ENCODE data around the gene COL23A1.
A peak's percentile ranks its signal among the peaks of the same experiment; 100 is the strongest.
"Not testable (repeated sequence)": the region's sequence is repeated elsewhere in the genome, so short reads cannot be mapped to it uniquely, and the experiment has no call there.

The COL23A1 gene

DNA sequence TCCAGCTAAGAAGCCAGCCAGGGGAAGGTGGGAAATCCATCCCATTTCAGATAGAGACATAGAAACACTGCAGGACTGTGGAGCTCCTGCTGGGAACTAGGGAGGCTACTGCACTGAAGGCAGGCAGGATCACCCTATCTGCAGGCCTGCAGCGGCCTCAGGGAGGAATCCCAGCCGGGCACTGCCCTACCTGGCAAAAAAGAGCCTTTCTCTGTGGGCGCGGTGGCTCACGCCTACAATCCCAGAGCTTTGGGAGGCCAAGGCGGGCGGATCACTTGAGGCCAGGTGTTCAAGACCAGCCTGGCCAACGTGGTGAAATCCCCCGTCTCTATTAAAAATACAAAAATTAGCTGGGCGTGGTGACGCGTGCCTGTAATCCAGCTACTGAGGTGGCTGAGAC, 286.2 kb downstream of the COL23A1 start:
- no peak for TF ChIP-seq CTCF (conservative IDR thresholded peaks at IDR 0.05)
- peak overlapping the region; percentile 61 for H3K27ac ChIP-seq

DNA sequence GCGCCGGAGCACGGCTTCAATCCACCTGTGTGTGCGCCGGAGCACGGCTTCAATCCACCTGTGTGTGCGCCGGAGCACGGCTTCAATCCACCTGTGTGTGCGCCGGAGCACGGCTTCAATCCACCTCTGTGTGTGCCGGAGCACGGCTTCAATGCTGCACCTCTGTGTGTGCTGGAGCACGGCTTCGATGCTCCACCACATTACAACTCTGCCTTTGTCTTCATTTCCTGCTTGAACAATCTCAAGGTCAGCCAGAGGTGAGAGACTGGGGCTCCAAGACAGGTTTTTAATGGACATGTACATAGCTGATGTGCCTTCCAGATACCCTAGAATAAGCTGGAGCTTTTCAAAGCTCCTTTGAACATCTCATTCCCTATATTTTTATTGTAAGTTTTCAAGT, 287.9 kb downstream of the COL23A1 start:
- H3K27ac ChIP-seq, result not testable (repeated sequence)

DNA sequence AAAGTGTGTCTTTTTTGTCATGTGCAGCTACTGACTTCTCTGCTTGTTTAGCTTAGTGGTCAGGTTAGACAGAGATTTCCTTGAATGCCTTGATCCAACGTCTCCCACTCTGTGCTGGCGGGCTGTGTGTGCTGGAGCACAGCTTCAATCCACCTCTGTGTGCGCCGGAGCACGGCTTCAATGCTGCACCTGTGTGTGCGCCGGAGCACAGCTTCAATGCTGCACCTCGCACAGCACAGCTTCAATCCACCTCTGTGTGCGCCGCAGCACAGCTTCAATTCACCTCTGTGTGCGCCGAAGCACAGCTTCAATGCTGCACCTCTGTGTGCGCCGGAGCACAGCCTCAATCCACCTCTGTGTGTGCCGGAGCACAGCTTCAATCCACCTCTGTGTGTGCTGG, 288.6 kb downstream of the COL23A1 start:
- TF ChIP-seq CTCF (conservative IDR thresholded peaks at IDR 0.05), result no peak
- no peak overlapping the region for H3K27ac ChIP-seq

- TF ChIP-seq CTCF (conservative IDR thresholded peaks at IDR 0.05), result no peak
These were observed 291.8 kb downstream of the COL23A1 start for GRCh38 chr5:178298283-178298807.

GRCh38 chr5:178297751-178298150, 292.4 kb downstream of the COL23A1 start:
- no peak for TF ChIP-seq CTCF (conservative IDR thresholded peaks at IDR 0.05)

More at GRCh38 chr5:178298283-178298807, 291.8 kb downstream of the COL23A1 start:
- H3K27ac ChIP-seq, result no peak overlapping the region

DNA sequence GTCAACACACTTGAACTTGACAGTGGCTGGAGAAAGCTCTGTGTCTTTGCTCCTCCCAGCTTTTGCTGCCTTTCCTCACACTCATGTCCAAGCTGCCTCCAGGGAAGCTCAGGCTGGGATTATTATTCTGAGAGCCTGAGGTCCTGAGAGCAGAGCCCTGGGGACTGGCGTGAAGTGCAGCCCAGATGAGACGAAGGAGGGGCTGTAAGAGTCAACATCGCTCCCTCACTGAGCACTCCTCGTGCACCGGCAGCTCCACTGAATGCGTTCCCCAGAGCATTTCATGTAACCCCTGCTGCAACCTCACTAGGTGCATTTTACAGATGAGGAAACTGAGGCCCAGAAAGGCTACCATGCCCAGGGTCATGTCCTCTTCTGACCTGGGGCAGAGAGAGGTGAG, 294.1 kb downstream of the COL23A1 start:
- TF ChIP-seq CTCF (conservative IDR thresholded peaks at IDR 0.05), result no peak
- no peak overlapping the region for H3K27ac ChIP-seq

More at GRCh38 chr5:178297751-178298150, 292.4 kb downstream of the COL23A1 start:
- H3K27ac ChIP-seq, result no peak overlapping the region

- TF ChIP-seq CTCF (conservative IDR thresholded peaks at IDR 0.05), result no peak
- H3K27ac ChIP-seq, result no peak overlapping the region
These were observed 294.6 kb downstream of the COL23A1 start for GRCh38 chr5:178295589-178295988.

DNA sequence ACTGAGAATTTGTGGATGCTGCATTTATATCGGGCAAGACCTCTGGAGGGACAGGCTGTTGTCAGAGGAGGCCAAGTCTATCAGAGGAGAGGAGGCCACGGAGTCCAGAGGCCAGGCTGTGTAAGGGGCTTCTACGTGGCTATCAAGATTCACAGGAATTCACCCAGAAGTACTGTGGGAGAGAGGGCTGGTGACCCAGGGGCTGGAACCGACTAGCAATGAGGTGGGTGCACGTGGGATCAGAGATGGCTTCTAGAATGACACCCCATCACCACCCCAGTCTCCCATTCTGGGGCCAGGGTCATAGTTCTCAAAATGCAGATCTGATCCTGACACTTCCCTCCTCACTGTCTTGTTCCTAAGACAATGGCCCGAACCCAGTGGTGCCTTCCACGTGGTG, 296.4 kb downstream of the COL23A1 start:
- no peak overlapping the region for H3K27ac ChIP-seq
- no peak for TF ChIP-seq CTCF (conservative IDR thresholded peaks at IDR 0.05)

Data from VCaP (cell line).